LoVo (cell line): ENCODE results near the gene ALDH1A3.

Experiments used
- DNase-seq: peaks from one replicate; pipeline ENCODE4 v3.0.0-alpha.2; 2016; ENCODE audit warnings: low spot score

ALDH1A3 gene

DNA sequence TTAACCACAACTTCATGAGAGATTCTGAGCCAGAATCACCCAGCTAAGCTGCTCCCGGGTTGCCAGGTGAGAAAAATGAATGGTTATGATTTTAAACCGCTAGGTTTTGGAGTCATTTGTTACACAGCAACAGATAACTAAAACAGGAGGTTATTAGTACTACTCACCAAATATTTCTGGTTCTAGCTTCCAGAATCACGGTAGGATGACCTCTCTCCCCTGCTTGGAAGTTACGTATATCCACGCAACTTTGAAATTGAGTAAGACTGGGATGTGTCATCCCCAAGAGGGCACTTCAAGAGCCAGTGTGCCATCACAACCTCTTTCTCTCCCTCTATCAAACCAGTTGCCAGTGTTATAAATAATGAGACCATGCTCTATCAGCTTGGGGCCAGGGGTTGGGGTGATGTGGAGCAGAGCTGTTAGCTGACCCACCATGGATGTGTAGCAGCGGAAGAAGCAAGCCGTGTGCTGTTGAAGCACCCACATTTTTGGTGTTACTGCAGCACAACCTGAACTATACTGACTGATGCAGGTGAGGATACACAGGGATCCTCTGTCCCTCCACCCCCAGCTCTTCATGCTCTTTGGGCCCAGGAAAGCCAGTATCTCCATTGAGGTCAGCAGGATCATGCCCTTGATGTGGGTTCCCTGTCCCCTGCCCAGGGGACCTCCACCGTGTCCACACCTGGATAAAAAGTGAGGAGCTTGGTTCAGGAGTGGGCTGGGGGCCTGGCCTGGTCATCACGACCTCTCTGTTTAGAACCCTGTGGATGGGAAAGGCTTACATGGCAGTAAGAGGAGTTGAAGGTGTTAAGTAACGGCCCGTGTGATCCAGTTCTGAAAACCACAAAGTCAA lies 19.4 kb upstream of the ALDH1A3 start:
- DNase-seq = no peak

DNA sequence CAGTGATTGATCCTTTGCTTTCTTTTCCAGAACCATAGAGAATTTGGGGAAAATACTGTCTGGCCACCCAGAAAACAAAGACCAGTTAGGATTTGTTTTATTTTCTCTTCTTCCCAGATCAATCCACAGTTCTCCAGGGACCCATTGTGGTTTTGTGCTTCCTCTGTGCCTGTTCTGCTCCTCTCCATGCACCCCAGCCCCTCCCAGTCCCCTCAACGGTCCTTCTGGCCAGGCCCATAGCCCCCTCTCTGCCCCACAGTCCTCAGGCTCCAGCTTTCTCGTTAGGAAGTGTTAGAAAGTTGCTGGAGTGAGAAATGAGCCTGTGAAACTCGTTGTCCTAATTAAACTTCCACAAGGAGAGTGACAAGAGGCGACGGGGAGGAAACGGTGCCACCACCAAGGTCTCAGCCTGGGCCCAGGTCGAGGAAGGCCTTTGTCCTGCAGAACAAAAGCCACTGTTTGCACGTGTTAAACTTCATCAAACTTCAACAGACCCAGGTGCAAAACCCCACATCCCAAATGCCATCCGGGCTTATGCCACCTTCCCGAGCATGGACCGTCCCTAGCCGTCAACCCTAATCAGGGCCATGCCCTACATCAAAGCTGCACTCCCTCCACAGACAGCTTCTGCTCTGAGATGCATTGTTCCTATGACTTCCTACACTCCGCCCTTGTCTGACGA lies 18.7 kb upstream of the ALDH1A3 start:
- no peak for DNase-seq

GRCh38 chr15:100861511-100861991 lies 18.1 kb upstream of the ALDH1A3 start:
- DNase-seq = no peak

GRCh38 chr15:100862162-100862561 lies 17.5 kb upstream of the ALDH1A3 start:
- DNase-seq = no peak

GRCh38 chr15:100863075-100863795 lies 16.4 kb upstream of the ALDH1A3 start:
- DNase-seq = no peak

GRCh38 chr15:100863796-100864267 lies 15.8 kb upstream of the ALDH1A3 start:
- DNase-seq = no peak

- no peak for DNase-seq
These were observed 13.0 kb upstream of the ALDH1A3 start for GRCh38 chr15:100866386-100867330.

GRCh38 chr15:100867433-100867832 lies 12.2 kb upstream of the ALDH1A3 start:
- no peak for DNase-seq

DNA sequence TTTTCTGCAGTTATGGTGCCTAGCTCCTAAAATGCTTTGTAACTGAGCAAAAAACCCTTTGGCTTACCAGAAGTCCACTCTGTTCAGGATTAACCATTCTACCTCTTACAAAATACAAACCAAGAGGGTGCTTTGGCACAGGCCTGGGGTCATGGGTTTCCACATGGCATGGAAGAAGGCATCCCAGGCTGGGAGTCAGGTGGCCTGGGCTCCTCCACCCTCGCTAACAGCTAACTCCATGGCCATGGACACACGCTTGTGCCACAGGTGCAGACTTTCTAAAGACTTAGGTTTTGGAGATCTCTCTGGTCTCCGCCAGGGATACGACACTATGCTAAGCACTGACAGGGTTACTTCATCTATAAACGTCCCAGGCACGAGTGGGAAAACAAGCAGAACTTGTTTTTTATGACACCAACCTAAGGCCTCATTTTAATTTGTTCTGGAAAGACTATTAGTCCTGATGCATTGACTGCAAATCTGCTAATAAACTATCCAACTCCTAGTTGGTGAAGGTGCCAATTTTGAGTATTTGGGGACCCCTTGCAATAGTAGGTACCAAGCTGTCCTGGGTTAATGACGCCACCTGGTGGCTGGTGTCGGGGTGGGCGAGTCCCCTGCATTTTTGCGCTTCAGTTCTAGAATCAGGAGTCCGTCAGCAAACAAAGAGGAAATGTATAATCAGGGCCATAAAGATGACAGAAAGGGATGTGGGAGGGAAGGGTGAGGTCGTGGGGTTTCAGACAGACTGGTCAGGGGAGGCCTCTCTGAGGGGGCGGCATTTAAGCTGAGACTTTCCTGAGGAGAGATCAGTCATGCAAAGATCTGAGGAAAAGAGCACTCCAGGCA lies 10.3 kb upstream of the ALDH1A3 start:
- no peak for DNase-seq

DNA sequence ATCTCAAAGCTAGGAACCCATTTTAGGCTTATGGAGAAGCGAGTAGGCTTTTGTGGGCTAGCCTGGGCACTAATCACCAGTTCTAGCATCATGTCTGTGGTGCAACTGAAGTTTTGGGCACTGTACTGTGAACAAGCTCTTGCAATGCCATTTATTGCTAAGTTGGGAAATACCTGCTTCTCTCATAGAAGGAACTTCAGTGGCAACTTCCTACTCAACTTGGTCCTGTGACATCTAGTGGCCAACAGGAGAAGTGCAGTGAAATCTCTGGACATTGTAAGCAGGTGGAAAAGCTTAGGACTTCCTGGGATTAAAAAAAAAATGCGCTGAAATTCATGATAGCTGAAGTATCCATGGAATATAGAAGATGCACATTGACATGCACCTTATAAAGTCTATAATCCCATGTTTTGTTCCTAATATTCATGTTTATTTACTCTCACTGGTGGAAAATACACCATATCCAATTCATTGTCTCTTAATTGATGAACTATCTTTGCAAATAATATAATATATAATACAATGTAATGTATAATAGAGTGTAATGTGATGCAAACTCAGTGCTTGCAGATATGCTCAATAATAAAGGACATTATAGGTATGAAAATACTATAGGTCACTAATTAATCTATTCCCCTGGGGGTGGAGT lies 6.5 kb upstream of the ALDH1A3 start:
- DNase-seq = peak; percentile 91

DNA sequence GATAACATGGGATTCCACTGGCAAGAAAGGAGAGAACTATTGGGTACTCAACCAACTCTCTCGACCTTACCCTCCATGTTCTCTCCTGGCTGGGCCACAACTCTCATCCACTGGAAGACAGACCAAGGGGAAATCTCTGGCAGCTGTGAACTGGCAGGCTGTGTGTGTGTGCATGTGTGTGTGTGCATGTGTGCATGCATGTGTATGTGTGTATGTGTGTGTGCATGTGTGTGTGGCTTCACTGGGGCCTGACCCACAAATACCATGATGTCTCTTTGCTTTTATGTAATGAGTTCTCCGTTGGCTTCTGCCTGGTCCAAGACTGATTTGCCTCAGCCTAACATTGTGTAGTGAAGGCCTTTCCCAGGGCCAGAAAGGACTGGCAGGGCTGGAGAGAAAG lies 4.1 kb upstream of the ALDH1A3 start:
- no peak for DNase-seq

DNA sequence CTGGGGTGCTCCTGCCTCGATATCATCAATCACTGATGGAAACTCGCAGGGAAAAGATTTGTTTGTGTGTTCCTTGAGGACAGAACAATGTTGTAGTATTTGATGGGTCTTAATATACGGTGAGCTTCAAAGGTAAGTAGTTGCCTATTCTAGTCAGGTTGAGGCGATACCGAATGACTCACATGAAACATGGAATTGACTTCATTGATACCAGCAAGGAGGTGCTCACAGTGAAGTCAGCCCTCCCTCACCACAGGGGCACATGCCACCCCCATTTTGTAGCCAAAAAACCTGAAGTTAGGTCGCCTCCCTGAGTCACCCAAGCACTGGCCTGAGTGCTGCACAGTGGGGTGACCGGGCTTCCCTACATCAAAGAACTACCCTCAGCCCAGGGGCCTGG lies 3.7 kb upstream of the ALDH1A3 start:
- DNase-seq = no peak

DNA sequence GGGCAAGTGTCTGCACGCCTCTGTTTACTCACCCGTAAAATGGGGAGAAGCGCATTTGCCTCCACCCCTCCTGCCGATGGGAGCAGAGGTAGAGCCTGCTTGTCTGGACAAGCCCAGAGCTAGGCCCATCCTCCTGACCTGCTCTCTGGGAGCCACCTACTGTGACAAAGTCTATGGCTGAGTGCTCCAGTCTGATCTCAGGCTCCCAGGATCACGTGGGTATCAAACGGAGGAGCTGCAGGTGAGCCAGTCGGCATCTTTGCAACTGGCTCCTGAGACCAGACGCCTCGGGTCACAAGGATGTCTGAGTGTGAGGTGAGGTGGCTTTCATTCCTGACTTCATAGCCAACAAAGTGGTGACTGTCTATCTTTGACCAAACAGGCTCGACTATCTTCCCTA lies 2.1 kb upstream of the ALDH1A3 start:
- peak; percentile 70 for DNase-seq

DNA sequence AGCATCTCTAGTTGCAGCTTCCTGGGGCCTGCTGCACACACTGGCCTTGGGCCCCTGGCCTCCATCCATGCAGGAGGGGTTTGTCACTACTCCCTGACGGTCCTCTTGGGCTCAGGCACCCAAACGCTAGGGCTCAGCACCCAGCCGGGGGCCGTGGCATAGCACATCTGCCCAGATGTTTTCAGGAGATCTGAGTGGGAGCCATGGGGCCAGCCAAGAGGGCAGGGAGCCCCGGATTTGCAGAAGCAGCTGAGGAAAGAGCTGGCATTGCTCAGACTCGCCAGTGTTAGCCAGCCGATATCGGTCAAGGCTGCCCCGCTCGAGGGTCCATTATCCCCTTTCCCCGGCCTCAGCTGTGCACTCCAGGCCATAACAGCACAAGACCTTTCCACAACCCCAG lies 1.5 kb upstream of the ALDH1A3 start:
- no peak for DNase-seq

DNA sequence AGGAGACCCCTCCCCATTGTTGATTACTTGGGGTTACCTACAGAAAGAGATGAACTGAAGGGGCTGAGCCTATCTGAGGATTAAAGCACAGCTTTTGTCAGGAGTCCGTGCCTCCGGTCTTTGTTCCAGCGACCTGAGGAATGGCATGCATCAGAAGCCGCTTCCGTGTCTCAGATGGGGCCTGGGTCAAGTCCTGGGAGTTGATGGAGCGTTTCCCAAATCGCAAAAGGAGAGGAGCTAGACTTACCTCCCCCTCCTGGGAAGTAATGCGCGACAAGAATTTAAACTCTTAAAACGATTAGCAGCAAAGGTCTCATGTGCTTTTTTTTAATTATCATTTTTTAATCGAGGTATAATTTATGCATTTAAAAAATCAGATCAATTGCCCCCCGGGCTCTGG lies 983 bp upstream of the ALDH1A3 start:
- no peak for DNase-seq

- peak; percentile 40 for DNase-seq
These were observed 569 bp upstream of the ALDH1A3 start for GRCh38 chr15:100879061-100879463.

DNA sequence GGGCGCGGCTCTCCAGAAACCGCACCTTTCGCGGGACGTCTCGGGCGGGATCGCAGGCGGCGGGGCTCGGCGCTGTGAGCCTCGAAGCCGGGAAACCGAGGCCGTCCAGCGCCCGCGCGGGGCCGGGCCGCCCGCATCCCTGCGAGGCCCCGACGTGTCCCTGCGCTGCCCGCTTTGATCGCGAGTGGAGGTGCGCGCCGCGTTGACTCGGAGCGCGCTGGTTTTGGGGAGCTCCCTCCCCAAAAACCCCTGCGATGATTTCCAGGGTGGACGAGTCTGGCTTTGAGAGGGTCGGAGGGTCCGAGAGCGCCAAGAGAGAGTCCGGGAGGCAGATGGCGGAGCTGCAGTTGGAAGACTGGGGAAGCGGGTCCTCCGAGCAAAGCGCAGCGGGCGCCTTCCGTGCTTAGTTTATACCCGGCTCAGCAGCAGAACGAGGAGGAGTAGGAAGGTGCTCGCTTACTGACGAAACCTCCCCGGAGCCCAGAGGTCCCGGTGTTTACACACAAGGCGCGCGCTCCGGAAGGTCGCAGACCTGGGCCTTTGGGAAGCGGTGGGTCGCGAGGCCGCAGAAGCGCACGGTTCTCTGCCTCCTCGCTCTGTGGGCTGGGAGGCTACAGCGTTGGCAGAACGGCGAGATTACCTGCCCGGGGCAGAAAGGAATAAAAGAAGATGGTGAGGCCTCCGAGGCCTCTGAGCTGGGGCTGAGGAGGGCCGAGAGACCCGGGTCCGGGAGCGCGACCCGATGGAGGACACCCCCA lies 687 bp downstream of the ALDH1A3 start:
- no peak for DNase-seq

DNA sequence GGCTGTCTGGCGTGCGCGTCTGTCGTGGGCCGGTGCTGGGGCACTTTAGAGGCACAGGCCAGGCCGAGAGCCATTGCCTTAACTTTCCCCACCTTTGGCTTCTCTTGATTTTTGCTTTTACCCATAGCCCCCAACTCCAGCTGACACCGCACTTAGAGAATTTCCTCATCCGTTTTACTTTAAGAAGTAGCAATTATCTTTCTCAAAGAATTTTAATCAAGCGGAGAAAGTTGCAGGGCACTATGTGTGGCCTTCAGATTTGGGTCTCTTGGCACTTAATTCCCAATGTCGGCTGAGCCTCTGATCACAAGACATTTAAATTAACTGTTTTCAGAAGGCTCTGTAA lies 1.2 kb downstream of the ALDH1A3 start:
- no peak for DNase-seq

DNA sequence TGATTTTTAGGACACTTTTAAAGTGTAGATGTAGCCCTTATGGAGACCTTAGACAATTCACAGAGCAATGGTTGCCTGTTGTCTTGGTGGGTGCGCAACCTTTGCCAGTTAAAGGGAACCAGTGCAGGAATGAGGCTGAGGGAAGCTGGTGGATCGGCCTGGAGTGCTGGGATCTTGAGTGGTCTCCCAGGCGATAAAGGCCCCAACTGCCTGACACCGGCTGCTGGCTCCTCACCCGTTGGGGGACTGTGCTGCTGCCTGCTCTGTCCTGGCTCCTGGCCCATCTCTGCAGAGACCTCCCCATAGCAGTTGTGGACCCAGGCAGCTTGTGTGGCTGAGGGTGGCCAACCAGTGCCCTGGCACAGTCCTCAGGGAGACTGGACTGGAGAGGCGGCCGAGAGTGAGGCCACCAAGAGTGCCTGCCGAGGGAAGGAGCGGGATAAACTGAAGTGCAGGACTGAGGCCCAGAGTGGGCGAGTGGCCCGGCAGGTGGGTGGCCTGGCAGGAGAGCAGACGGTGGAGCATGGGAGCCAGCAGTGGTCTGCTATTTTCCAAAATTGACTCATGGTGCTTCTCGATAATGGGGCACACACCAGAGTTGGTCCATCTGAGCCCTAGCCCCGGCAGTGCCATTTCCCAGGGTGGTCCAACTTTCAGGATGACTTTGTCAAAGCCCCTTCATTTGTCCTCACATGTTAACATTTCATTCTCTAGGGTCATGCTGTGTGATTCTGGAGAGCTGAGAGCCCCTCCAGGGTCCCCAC lies 2.1 kb downstream of the ALDH1A3 start:
- DNase-seq = no peak
